Thyroid gland (tissue), 4 donors: Measurements from ENCODE around the gene POPDC3.

ENCODE experiments used
- POLR2A ChIP-seq, 2 donors: fragments of 450-650 bp; IDR thresholded peaks; one replicate each; pipeline ENCODE4 v1.6.1; 2017; ENCODE audit warnings: antibody characterized with exemption in 2 of 2, mild to moderate bottlenecking in 2 of 2, moderate library complexity in 1 of 2
- TF ChIP-seq, protein P1 (sequence below), 6 experiments: fragments of 200-600 bp in 3 of 6; fragments of 450-650 bp in 3 of 6; sonication (generic) in 3 of 6; IDR thresholded peaks; one replicate each; pipeline ENCODE4 v1.5.1; 2016 to 2019; ENCODE audit warnings: antibody characterized with exemption in 6 of 6, mild to moderate bottlenecking in 2 of 6, inconsistent platforms in 1 of 6, moderate library complexity in 1 of 6

DNA sequence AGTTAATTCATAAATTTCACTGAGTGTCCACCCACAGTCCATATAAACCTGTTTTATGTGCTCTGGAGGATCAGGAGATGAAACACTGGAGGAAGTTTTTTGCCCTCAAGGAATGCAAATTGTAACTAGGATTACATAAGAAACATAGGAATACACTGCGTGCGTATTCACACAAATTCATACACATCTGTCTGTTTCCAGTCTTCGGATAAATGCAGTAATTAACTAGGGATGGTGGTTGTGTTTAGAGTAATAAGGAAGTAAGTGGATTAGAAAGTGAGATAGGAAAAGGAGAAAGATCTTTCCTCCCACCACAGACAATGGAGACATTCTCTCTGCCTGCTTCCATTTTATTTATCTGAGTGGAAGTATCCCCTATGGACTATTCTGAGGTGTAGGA is 35.7 kb upstream of the POPDC3 start:
- TF ChIP-seq, protein P1, sequence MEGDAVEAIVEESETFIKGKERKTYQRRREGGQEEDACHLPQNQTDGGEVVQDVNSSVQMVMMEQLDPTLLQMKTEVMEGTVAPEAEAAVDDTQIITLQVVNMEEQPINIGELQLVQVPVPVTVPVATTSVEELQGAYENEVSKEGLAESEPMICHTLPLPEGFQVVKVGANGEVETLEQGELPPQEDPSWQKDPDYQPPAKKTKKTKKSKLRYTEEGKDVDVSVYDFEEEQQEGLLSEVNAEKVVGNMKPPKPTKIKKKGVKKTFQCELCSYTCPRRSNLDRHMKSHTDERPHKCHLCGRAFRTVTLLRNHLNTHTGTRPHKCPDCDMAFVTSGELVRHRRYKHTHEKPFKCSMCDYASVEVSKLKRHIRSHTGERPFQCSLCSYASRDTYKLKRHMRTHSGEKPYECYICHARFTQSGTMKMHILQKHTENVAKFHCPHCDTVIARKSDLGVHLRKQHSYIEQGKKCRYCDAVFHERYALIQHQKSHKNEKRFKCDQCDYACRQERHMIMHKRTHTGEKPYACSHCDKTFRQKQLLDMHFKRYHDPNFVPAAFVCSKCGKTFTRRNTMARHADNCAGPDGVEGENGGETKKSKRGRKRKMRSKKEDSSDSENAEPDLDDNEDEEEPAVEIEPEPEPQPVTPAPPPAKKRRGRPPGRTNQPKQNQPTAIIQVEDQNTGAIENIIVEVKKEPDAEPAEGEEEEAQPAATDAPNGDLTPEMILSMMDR (IDR thresholded peaks at IDR 0.05): no peak
- TF ChIP-seq POLR2A (IDR thresholded peaks at IDR 0.05): no peak
